HL-60 (cell line): ENCODE data around the gene SERPINA3.

ENCODE experiments used
- DNase-seq, 2 experiments: peaks; one replicate each; pipeline ENCODE4 v3.0.0-alpha.2; 2010 to 2020; ENCODE audit warnings: low read depth in 1 of 2, low spot score in 1 of 2
- H3K27ac ChIP-seq: fragments of 250-450 bp; sonication (Bioruptor Pico); replicated peaks from 2 replicates; pipeline ENCODE4 v1.5.1; 2020; ENCODE audit warnings: mild to moderate bottlenecking, moderate library complexity
- H3K27me3 ChIP-seq: fragments of 250-450 bp; sonication (Bioruptor Pico); 2 replicates; pipeline ENCODE4 v1.5.1; 2021; ENCODE audit warnings: mild to moderate bottlenecking, moderate library complexity; ENCODE audit not compliant: insufficient read depth, poor library complexity, severe bottlenecking
- H3K4me3 ChIP-seq: replicated peaks from 2 replicates; pipeline ENCODE4 v1.5.1; 2011; ENCODE audit warnings: mild to moderate bottlenecking, control low read depth, low read length; ENCODE audit not compliant: insufficient read depth
- GABPA ChIP-seq: IDR thresholded peaks from 2 replicates; pipeline ENCODE4 v1.6.1; 2012; ENCODE audit warnings: low read depth
- POLR2AphosphoS5 ChIP-seq: IDR thresholded peaks from 2 replicates; pipeline ENCODE4 v1.6.1; 2012; ENCODE audit warnings: low read depth
- SPI1 ChIP-seq: IDR thresholded peaks from 2 replicates; pipeline ENCODE4 v1.6.1; 2012; ENCODE audit warnings: low read depth, mild to moderate bottlenecking, borderline replicate concordance
- TF ChIP-seq, protein P1 (sequence below): IDR thresholded peaks from 2 replicates; pipeline ENCODE4 v1.6.1; 2012; ENCODE audit warnings: low read depth; ENCODE audit not compliant: insufficient replicate concordance
- TF ChIP-seq, protein P2 (sequence below): IDR thresholded peaks from one replicate; pipeline ENCODE4 v1.5.1; 2011; ENCODE audit warnings: low read length, control low read depth, inconsistent platforms; ENCODE audit not compliant: insufficient read depth

Gene SERPINA3

DNA sequence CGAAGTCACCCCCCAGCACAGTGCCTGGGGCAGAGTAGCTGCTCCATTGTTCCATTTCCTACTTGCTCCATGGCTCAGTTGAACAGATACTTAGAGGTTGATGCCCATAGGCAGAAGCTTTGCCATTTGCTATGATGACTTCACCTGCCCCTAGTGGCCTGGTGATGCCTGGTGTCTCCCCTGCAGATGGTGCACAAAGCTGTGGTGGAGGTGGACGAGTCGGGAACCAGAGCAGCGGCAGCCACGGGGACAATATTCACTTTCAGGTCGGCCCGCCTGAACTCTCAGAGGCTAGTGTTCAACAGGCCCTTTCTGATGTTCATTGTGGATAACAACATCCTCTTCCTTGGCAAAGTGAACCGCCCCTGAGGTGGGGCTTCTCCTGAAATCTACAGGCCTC lies 20.3 kb upstream of the SERPINA3 start:
- DNase-seq = no peak
- H3K27me3 ChIP-seq = no peaks in the 10 kb centered on the region
- H3K4me3 ChIP-seq = no peak overlapping the region
- TF ChIP-seq GABPA = no peak
- no peak for TF ChIP-seq POLR2AphosphoS5
- no peak for TF ChIP-seq SPI1
- TF ChIP-seq, protein P1, sequence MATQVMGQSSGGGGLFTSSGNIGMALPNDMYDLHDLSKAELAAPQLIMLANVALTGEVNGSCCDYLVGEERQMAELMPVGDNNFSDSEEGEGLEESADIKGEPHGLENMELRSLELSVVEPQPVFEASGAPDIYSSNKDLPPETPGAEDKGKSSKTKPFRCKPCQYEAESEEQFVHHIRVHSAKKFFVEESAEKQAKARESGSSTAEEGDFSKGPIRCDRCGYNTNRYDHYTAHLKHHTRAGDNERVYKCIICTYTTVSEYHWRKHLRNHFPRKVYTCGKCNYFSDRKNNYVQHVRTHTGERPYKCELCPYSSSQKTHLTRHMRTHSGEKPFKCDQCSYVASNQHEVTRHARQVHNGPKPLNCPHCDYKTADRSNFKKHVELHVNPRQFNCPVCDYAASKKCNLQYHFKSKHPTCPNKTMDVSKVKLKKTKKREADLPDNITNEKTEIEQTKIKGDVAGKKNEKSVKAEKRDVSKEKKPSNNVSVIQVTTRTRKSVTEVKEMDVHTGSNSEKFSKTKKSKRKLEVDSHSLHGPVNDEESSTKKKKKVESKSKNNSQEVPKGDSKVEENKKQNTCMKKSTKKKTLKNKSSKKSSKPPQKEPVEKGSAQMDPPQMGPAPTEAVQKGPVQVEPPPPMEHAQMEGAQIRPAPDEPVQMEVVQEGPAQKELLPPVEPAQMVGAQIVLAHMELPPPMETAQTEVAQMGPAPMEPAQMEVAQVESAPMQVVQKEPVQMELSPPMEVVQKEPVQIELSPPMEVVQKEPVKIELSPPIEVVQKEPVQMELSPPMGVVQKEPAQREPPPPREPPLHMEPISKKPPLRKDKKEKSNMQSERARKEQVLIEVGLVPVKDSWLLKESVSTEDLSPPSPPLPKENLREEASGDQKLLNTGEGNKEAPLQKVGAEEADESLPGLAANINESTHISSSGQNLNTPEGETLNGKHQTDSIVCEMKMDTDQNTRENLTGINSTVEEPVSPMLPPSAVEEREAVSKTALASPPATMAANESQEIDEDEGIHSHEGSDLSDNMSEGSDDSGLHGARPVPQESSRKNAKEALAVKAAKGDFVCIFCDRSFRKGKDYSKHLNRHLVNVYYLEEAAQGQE = no peak
- TF ChIP-seq, protein P2, sequence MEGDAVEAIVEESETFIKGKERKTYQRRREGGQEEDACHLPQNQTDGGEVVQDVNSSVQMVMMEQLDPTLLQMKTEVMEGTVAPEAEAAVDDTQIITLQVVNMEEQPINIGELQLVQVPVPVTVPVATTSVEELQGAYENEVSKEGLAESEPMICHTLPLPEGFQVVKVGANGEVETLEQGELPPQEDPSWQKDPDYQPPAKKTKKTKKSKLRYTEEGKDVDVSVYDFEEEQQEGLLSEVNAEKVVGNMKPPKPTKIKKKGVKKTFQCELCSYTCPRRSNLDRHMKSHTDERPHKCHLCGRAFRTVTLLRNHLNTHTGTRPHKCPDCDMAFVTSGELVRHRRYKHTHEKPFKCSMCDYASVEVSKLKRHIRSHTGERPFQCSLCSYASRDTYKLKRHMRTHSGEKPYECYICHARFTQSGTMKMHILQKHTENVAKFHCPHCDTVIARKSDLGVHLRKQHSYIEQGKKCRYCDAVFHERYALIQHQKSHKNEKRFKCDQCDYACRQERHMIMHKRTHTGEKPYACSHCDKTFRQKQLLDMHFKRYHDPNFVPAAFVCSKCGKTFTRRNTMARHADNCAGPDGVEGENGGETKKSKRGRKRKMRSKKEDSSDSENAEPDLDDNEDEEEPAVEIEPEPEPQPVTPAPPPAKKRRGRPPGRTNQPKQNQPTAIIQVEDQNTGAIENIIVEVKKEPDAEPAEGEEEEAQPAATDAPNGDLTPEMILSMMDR = no peak
- H3K27ac ChIP-seq = no peak overlapping the region

DNA sequence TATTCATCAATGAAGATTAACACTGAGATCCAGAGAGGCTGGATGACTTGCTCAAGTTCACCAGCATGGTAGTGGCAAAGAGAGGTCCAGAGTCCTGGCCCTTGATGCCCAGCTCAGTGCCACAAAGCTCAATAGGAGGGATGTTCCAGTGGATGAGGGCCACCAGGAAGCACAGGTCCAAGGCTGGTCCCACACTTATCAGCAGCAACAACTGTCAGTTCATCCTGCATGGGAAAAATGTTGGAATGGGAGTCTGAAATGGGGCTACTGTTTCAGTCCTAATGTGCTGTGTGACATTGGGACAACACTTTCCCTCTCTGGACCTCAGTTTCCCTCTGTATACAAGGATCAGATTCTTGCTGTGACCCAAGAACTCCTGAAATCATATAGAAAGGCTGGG lies 19.7 kb upstream of the SERPINA3 start:
- Histone ChIP-seq H3K4me3 (no peak overlapping the region), H3K27ac (no peak overlapping the region), H3K27me3 (no peaks in the 10 kb centered on the region)
- no peak for DNase-seq
- TF ChIP-seq, protein P1 = no peak
- TF ChIP-seq SPI1 = no peak
- TF ChIP-seq GABPA = no peak
- TF ChIP-seq, protein P2 = no peak
- no peak for TF ChIP-seq POLR2AphosphoS5

DNA sequence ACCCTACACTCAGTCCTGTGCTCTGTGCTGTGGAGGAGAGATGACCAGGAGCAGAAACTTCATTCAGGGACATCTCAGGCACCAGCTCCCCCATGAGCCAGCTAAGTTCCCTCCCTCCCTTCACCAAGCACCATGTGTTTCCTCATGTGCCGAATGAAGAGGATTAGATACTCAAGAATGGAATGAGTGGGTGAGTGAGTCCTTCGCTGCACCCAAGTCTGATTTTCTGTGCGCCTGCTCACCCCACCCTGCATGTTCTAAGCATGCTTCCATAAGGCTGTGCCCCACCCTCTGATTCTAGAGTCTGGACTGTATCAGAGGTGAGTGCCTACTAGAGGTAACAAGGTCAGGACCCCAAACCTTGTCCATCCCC lies 18.8 kb upstream of the SERPINA3 start:
- Histone ChIP-seq H3K27me3 (no peaks in the 10 kb centered on the region), H3K27ac (no peak overlapping the region), H3K4me3 (no peak overlapping the region)
- TF ChIP-seq SPI1 = no peak
- TF ChIP-seq, protein P2 = no peak
- TF ChIP-seq, protein P1 = no peak
- TF ChIP-seq GABPA = no peak
- no peak for TF ChIP-seq POLR2AphosphoS5
- no peak for DNase-seq
